HG03342 (cell line): Measurements from ENCODE around the gene SNAPC1.
A peak's percentile ranks its signal among the peaks of the same experiment; 100 is the strongest.
"Not testable (repeated sequence)": the region's sequence is repeated elsewhere in the genome, so short reads cannot be mapped to it uniquely, and the experiment has no call there.

Experiments used
- ATAC-seq: cut with Tn5 transposase; IDR thresholded peaks from one replicate; pipeline ENCODE4 v1.9.1; 2021; ENCODE audit warnings: mild to moderate bottlenecking, moderate library complexity; ENCODE audit not compliant: unreplicated experiment

Gene SNAPC1

DNA sequence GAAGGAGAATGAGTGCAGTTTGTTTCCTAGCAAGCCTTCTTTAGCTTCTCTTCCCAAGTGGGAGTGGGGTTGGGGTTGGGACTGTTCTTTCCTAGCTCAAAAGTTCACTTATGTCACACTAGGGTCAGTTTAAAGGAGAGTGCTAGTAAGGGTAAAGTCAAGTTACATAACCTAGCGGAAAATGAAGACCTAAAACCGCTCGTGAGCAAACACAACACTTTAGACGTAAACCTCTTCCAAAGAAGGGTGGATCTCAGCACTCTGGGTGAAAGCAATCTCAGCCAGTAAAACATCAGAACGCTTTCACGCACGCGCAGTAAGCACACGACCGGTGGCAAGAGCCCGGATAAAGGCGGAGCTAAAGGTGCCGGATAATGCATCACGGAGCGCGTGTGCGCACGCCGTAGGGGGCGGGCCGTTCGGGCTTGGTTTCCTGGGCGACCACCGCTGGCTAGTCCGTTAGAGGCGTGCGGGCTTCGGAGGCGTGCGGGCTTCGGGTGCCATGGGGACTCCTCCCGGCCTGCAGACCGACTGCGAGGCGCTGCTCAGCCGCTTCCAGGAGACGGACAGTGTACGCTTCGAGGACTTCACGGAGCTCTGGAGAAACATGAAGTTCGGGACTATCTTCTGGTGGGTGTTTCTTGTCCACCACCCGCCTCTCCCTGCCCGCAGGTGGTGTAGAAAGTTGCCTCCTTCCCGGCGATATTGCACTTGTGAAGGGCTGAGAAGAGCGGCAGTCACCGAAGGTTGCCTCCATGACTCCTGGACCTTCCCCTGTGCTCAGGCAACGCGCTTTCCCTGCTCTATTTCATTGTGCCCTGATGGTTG, at the start of gene SNAPC1:
TSS of gene SNAPC1 (plus strand) at position 462 of the 828 bp plus-strand sequence. CDS start at position 503, 41 bp downstream.
- peak; percentile 97 for ATAC-seq

DNA sequence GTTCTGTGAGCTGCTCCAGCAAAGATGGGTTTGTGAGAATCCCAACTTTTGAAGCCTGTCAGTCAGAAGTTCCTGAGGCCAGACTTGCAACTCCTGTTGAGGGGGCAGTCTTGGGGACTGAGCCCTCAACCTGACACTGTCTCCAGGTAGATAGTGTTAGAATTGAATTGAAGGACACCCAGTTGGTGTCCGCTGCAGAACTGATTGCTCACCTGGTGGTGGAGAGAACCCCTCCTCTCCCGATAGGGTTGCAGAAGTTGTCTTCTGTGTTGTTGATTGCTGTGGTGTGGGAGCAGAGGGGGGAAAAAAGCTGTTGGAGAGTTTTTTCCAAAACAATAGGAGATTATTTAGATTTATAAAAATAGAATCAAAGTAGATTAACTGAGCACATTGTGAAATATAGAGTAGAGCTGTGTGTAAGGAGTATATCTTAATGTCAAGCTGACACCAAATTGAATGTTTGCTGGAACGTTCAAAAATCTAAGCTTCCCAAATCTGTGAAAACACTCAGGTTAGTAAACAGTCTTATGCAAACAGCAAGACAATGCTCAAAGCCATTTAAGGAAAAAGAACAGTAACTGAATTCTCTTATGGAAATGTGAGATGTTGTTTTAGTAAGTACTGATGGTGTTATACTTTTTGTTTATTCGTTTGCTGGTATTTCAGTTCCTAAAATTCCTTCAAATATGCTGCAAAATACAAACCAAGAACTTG, 48.3 kb upstream of the SNAPC1 start:
- no peak for ATAC-seq

DNA sequence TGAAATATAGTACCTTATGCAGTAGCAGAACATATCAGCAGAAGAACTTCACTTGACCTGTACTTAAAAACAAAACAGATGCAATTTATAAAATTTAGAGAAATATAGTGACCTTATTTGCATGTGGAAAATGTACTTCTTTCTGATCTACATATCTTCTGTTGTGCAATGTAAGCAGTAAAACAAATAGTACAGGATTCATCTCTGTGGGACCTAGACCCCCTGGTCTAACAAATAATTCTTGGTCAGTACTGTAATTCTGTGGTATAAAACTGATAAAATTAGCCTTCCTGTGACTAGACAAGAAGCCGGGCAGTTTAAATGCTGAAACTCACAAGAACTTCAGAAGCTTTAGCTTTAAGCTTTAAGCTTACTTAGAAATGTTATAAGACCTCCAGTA, 45.3 kb upstream of the SNAPC1 start:
- no peak for ATAC-seq

DNA sequence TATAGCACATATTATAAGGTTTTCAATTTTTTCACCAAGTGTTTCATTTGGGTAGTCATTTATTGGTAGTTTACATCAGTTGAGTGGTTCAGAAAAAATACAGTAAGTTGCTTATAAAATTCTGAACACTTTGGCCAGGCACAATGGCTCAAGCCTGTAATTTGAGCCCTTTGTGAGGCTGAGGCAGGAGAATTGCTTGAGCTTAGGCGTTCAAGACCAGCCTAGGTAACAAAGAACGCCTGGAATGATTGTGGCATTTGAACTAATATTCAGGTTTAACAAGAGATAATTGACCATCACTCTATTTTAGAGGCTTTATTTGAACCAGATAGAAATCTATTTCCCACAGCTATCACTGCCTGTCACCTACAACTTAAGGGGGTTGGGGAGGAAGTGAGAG, 44.2 kb upstream of the SNAPC1 start:
- no peak for ATAC-seq

DNA sequence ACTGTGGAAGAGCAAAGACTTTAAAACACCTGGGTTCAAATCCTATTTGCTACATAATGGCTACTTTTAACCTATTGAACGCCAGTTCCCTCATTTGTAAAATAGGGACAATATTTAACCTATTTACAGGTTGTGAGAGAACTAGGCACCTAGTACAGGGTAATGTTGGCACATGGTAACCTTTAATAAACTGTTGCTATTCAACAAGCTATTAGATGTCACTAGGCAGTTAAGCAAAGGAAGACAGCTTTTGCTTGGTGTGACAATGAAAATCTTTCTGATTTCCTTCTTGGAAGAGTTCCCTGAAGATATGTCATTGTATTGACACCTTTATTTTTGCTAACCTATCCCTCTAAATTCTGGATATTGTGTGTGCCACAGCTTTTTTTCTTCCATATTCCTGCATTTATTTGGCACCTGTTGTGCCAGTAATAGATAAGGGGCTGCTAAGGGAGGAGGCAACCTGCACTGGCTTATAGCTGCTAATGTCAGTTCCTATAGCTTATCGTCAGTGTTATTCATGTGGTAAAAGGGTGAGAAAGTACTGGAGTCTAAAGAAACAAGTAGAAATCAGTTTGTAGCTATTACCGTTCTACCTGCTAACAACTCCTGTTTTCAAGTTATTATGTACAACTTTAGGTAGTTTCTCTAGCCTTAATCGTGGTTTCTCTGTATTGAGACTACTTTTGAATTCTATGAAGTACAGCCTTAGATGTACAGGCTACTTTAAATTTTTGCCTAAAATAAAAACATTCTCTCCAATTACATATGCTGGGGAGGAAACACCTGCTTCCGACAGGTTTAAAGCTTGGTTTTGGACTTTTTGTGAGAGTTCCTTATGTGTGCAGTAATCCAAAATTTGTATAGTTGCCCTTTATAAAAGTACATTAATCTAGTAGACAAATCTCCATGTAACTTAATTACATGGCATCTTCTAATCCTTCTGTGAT, 42.6 kb upstream of the SNAPC1 start:
- ATAC-seq, result no peak

DNA sequence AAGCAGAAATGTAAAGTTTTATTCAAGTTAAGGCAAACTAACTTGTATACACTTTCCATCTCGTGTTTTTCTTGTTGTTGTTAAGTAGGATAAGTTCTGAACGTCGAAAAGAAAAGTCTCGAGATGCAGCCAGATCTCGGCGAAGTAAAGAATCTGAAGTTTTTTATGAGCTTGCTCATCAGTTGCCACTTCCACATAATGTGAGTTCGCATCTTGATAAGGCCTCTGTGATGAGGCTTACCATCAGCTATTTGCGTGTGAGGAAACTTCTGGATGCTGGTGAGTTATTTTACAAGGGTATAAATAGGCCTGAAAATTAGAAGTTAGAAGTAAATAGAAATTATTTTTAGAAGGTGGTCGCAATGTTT, 41.9 kb upstream of the SNAPC1 start:
- no peak for ATAC-seq

GRCh38 chr14:61720741-61721140, 41.5 kb upstream of the SNAPC1 start:
- ATAC-seq, result no peak

DNA sequence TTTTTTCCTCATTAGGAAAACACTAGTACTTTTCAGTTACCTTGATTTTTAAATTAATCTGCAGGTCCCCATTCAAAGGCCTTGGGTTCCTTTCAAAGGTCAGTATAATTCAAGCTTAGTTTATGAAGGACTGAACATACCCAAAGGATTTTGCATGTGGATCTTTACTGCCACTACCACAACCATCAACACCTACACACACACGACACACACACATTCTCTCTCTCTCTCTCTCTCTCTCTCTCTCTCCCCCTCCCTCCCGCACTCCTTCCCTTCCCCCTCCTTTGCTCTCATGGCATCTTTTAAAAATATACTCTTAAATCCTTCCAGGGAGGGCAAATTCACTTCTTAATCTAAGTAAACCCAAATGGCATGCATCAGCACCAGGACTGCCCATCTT, 38.1 kb upstream of the SNAPC1 start:
- no peak for ATAC-seq

DNA sequence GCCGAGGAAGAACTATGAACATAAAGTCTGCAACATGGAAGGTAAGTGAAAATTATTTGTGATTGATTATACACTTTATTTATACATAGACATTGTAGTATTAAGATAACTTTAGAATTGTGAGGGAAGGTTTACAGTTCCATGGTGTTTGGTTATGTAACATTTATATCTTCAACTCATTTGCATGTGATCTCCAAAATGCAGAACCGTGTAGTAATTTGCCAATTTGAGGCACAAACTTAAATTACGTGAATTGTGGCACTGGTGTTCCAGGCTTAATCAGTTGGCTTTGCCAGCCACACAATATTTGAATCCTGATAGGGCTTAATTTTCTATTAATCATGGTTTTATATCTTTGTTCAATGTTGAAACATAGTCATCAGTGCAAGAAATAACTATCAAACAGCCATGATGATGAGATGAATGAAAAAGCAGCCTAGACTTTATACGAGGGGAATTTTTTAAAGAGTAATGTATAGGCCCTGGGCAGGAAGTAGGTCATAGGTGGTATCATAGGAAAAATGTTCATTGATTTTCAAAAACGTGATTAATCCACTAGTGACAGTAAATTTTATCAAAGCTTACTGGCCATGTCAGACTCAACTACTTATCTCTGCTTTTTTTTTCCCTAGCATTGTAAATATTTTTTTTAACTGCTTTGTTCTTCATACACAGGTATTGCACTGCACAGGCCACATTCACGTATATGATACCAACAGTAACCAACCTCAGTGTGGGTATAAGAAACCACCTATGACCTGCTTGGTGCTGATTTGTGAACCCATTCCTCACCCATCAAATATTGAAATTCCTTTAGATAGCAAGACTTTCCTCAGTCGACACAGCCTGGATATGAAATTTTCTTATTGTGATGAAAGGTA, 35.2 kb upstream of the SNAPC1 start:
- no peak for ATAC-seq

- ATAC-seq, result no peak
Measured at GRCh38 chr14:61730756-61731373, 31.4 kb upstream of the SNAPC1 start.

GRCh38 chr14:61733972-61734371, 28.2 kb upstream of the SNAPC1 start:
- ATAC-seq, result no peak

DNA sequence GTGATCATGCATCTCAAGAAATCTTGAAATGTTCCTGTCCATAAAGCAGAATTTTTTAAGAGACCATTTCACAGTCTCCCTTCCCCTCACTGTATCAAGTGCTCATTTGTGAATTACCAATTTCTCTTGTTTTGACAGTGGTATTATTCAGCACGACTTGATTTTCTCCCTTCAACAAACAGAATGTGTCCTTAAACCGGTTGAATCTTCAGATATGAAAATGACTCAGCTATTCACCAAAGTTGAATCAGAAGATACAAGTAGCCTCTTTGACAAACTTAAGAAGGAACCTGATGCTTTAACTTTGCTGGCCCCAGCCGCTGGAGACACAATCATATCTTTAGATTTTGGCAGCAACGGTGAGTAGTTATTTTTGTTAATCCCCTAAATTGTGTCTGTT, 25.5 kb upstream of the SNAPC1 start:
- no peak for ATAC-seq

DNA sequence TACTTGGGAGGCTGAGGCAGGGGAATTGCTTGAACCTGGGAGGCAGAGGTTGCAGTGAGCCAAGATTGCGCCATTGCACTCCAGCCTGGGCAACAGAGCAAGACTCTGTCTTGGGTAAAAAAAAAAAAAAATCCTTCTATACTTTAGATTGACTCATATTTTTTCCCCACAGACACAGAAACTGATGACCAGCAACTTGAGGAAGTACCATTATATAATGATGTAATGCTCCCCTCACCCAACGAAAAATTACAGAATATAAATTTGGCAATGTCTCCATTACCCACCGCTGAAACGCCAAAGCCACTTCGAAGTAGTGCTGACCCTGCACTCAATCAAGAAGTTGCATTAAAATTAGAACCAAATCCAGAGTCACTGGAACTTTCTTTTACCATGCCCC, 24.3 kb upstream of the SNAPC1 start:
- no peak for ATAC-seq

- ATAC-seq, result no peak
Measured at GRCh38 chr14:61739133-61739532, 23.1 kb upstream of the SNAPC1 start.

DNA sequence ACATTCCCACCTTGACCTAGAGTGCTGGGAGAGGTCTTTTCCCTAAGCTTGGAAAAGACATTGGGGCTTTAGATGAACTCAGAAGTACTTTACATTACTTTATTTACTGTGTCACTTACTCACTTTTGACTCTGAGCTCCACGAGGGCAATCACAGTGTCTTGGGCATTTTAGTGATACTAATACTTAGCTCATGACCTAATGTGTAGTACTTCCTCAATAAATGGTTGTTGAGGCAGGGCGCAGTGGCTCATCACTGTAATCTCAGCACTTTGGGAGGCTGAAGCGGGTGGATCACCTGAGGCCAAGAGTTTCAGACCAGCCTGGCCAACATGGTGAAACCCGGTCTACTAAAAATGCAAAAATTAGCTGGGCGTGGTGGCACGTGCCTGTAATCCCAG, 19.8 kb upstream of the SNAPC1 start:
- ATAC-seq, result no peak

GRCh38 chr14:61744238-61744637, 18.0 kb upstream of the SNAPC1 start:
- ATAC-seq, result no peak

- not testable (repeated sequence) for ATAC-seq
Measured at GRCh38 chr14:61746346-61746745, 15.9 kb upstream of the SNAPC1 start.

DNA sequence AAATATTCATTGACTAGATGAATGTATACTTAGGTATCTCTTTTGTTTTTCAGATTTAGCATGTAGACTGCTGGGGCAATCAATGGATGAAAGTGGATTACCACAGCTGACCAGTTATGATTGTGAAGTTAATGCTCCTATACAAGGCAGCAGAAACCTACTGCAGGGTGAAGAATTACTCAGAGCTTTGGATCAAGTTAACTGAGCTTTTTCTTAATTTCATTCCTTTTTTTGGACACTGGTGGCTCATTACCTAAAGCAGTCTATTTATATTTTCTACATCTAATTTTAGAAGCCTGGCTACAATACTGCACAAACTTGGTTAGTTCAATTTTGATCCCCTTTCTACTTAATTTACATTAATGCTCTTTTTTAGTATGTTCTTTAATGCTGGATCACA, 15.3 kb upstream of the SNAPC1 start:
- ATAC-seq, result no peak

DNA sequence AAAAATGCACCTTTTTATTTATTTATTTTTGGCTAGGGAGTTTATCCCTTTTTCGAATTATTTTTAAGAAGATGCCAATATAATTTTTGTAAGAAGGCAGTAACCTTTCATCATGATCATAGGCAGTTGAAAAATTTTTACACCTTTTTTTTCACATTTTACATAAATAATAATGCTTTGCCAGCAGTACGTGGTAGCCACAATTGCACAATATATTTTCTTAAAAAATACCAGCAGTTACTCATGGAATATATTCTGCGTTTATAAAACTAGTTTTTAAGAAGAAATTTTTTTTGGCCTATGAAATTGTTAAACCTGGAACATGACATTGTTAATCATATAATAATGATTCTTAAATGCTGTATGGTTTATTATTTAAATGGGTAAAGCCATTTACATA, 14.9 kb upstream of the SNAPC1 start:
- ATAC-seq, result no peak

- ATAC-seq, result no peak
Measured at GRCh38 chr14:61749264-61749663, 13.0 kb upstream of the SNAPC1 start.
